ENCODE results near the gene RALGAPA2.

- TF ChIP-seq CTCF (IDR thresholded peaks at IDR 0.05): no peak
- no peak for TF ChIP-seq POLR2A (IDR thresholded peaks at IDR 0.05)
Measured at GRCh38 chr20:20690676-20691476, 21.6 kb downstream of the RALGAPA2 start.
